NCI-H2107 (cell line): ENCODE data around the gene LMF1.
"Not testable (repeated sequence)": the region's sequence is repeated elsewhere in the genome, so short reads cannot be mapped to it uniquely, and the experiment has no call there.

Source experiments
- DNase-seq: peaks from one replicate; lab custom pipeline; 2025; lab: John Stamatoyannopoulos, UW

LMF1 gene

GRCh38 chr16:869823-870641, 100.8 kb downstream of the LMF1 start:
- no peak for DNase-seq

- DNase-seq: no peak
Observed at GRCh38 chr16:868846-869822, 101.7 kb downstream of the LMF1 start.

- DNase-seq: no peak
Observed at GRCh38 chr16:868386-868755, 102.4 kb downstream of the LMF1 start.

- DNase-seq: no peak
Observed at GRCh38 chr16:867421-868385, 103.1 kb downstream of the LMF1 start.

GRCh38 chr16:866252-866896, 104.4 kb downstream of the LMF1 start:
- no peak for DNase-seq

GRCh38 chr16:865026-865425, 105.8 kb downstream of the LMF1 start:
- no peak for DNase-seq

GRCh38 chr16:861446-861845, 109.3 kb downstream of the LMF1 start:
- no peak for DNase-seq

GRCh38 chr16:860891-861290, 109.9 kb downstream of the LMF1 start:
- no peak for DNase-seq

GRCh38 chr16:858971-859370, 111.8 kb downstream of the LMF1 start:
- not testable (repeated sequence) for DNase-seq

- DNase-seq: not testable (repeated sequence)
Observed at GRCh38 chr16:858441-858840, 112.3 kb downstream of the LMF1 start.

GRCh38 chr16:856811-857210, 114.0 kb downstream of the LMF1 start:
- no peak for DNase-seq

GRCh38 chr16:856101-856500, 114.7 kb downstream of the LMF1 start:
- no peak for DNase-seq

- no peak for DNase-seq
Observed at GRCh38 chr16:855471-855870, 115.3 kb downstream of the LMF1 start.

- DNase-seq: no peak
Observed at GRCh38 chr16:854808-855410, 115.9 kb downstream of the LMF1 start.

- DNase-seq: no peak
Observed at GRCh38 chr16:853981-854807, 116.6 kb downstream of the LMF1 start.

GRCh38 chr16:853306-853705, 117.5 kb downstream of the LMF1 start:
- no peak for DNase-seq

GRCh38 chr16:852451-853185, 118.2 kb downstream of the LMF1 start:
- DNase-seq: no peak

- DNase-seq: no peak
Observed at GRCh38 chr16:851871-852270, 118.9 kb downstream of the LMF1 start.

GRCh38 chr16:851209-851810, 119.5 kb downstream of the LMF1 start:
- DNase-seq: no peak
